PFSK-1 (cell line): ENCODE data around the gene VAPB.

Experiments used
- FOXP2 ChIP-seq: optimal IDR thresholded peaks from 2 replicates; pipeline ENCODE3; 2011; ENCODE audit warnings: borderline replicate concordance, control low read depth, inconsistent platforms; ENCODE audit not compliant: insufficient read depth; ENCODE audit errors: extremely low read length, extremely low read depth
- POLR2AphosphoS5 ChIP-seq: IDR thresholded peaks from 2 replicates; pipeline ENCODE4 v1.6.1; 2012; ENCODE audit warnings: low read depth, mild to moderate bottlenecking, control low read depth, low read length, moderate library complexity
- SIN3A ChIP-seq: IDR thresholded peaks from 2 replicates; pipeline ENCODE4 v1.6.1; 2012; ENCODE audit warnings: mild to moderate bottlenecking, low read length, moderate library complexity, borderline replicate concordance; ENCODE audit not compliant: insufficient read depth
- TAF1 ChIP-seq: IDR thresholded peaks from 2 replicates; pipeline ENCODE4 v1.6.1; 2012; ENCODE audit warnings: low read length, control low read depth, borderline replicate concordance; ENCODE audit not compliant: insufficient read depth
- TF ChIP-seq, protein P1 (sequence below), 2 experiments: IDR thresholded peaks; 2 replicates each; pipeline versions ENCODE4 v1.6.1 to v1.8.0; 2011 to 2012; ENCODE audit warnings: low read depth in 2 of 2, low read length in 2 of 2, control low read depth in 1 of 2, inconsistent platforms in 1 of 2, mild to moderate bottlenecking in 1 of 2, moderate library complexity in 1 of 2; ENCODE audit not compliant: insufficient read depth in 1 of 2

The VAPB gene

DNA sequence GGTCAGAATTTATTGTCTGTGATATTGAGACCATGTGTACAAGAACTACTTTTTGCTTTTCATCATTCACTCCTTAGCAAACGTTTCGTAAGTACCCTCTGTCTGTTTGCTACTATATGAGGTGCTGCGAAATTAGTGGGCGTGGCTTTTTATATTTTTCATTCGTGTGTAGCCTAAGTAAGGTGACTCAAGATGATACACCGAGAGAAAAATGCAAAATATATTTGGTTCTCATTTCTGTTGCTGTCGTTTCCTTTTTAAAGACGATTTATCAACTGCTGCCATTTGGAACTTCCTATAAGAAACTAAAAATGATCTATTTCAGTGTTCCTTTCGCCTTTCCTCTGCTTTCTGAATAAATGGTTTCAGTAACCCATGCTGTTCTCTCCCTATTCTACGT, 61.2 kb downstream of the VAPB start:
- no peak for TF ChIP-seq SIN3A
- no peak for TF ChIP-seq TAF1
- TF ChIP-seq FOXP2 = no peak
- TF ChIP-seq, protein P1, sequence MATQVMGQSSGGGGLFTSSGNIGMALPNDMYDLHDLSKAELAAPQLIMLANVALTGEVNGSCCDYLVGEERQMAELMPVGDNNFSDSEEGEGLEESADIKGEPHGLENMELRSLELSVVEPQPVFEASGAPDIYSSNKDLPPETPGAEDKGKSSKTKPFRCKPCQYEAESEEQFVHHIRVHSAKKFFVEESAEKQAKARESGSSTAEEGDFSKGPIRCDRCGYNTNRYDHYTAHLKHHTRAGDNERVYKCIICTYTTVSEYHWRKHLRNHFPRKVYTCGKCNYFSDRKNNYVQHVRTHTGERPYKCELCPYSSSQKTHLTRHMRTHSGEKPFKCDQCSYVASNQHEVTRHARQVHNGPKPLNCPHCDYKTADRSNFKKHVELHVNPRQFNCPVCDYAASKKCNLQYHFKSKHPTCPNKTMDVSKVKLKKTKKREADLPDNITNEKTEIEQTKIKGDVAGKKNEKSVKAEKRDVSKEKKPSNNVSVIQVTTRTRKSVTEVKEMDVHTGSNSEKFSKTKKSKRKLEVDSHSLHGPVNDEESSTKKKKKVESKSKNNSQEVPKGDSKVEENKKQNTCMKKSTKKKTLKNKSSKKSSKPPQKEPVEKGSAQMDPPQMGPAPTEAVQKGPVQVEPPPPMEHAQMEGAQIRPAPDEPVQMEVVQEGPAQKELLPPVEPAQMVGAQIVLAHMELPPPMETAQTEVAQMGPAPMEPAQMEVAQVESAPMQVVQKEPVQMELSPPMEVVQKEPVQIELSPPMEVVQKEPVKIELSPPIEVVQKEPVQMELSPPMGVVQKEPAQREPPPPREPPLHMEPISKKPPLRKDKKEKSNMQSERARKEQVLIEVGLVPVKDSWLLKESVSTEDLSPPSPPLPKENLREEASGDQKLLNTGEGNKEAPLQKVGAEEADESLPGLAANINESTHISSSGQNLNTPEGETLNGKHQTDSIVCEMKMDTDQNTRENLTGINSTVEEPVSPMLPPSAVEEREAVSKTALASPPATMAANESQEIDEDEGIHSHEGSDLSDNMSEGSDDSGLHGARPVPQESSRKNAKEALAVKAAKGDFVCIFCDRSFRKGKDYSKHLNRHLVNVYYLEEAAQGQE (IDR thresholded peaks at IDR 0.05; ENCODE audit: insufficient read depth in 1 of 2, low read depth in 2 of 2, low read length in 2 of 2) = no peak
- no peak for TF ChIP-seq POLR2AphosphoS5

DNA sequence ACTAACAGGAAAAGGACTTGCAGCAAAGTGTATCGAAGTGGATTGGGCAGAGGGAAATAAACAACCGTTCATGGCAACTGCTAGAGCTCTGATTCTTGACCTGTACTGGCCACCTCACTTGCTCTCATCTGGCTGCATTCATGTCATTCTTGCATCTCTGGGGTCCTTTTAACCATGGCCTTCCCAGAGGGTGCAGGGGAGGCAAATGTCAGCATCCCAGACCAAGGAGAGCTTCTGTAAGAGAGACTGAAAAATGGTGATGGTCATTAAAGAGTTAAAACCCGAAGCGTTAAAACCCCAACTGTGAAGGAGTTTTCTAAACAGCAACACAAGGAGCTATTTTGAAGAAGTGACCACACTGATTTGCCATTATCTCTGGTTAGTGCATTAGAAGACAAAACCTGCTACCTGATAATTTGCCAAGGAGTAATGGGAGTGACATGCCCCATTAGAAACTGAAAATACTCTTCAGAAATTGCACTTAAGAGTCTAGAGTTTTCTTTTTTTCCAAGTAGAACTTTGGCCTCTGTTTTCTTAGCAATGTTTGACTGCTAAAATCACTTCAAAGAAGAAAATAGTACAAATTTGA, 63.7 kb downstream of the VAPB start:
- no peak for TF ChIP-seq FOXP2

DNA sequence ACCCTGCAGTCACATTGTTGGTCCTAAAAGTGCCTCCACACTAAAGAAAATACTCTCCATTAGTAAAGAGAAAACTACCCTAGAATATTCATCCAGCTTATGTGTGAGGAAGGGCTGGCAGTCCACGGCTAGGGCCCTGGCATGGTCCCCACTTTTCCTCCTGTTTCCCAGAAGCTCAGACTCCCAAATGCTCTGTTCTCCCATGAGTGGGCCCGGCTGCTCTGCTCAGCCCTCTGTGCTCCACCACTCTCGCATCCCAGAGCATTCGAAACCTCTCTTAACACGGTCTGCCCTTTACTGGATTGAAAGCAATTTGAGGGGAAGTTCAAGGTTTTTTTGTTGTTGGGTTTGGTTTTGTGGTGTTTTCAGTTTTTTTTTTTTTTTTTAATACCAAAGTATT, 64.4 kb downstream of the VAPB start:
- TF ChIP-seq TAF1 = no peak

DNA sequence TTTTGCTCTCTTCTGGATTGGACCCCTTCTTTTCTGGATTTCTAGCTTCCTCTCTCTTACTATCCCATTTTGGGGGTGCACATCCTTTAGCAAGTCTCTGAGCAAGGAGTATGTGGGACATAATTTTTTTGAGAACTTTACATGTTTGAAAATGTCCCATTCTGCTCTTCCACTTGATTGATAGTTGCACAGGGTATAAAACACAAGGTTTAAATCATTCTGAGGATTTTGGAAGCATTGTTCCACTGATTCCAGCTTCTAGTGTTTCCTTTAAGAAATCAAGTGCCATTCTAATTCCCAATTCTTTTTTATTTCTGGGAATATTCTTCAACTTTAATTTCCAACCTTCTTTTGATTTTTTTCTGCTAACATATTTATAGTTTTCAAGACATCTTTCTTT, 65.4 kb downstream of the VAPB start:
- TF ChIP-seq, protein P1 (IDR thresholded peaks at IDR 0.05; ENCODE audit: insufficient read depth in 1 of 2, low read depth in 2 of 2, low read length in 2 of 2) = no peak
- TF ChIP-seq SIN3A (no peak), POLR2AphosphoS5 (no peak), FOXP2 (no peak), TAF1 (no peak)

DNA sequence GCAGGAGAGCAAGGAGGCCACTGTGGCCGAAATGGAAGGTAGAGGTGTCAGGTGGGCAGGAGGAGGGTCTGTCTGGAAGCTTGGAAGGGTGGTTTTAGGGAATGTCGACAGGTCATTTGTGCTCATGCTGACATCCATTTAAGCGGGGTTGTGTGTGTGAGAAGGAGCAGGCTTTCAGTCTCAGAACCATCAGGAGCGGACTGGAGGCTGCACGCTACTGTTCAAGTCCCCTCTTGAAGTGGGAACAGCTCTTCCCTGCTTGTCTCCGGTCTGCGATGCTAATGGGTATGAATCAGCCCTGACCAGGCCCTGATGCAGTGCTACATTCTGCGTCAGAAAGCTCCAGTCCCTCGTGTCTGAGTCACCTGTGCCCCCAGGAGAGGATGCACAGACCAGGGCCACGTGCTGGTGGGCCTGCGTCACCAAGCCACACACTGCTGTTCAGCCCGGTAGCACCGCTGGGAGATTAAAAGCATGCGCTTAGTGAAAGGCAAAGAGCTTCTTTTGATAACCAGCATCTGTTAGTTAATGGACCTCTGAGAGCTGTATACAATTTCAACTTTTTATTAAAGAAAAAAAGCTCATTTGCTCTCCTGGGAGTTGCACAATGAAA, 68.2 kb downstream of the VAPB start:
- TF ChIP-seq, protein P1 (IDR thresholded peaks at IDR 0.05; ENCODE audit: insufficient read depth in 1 of 2, low read depth in 2 of 2, low read length in 2 of 2) = no peak
- no peak for TF ChIP-seq TAF1
- TF ChIP-seq FOXP2 = no peak
- TF ChIP-seq SIN3A = no peak
- TF ChIP-seq POLR2AphosphoS5 = no peak

DNA sequence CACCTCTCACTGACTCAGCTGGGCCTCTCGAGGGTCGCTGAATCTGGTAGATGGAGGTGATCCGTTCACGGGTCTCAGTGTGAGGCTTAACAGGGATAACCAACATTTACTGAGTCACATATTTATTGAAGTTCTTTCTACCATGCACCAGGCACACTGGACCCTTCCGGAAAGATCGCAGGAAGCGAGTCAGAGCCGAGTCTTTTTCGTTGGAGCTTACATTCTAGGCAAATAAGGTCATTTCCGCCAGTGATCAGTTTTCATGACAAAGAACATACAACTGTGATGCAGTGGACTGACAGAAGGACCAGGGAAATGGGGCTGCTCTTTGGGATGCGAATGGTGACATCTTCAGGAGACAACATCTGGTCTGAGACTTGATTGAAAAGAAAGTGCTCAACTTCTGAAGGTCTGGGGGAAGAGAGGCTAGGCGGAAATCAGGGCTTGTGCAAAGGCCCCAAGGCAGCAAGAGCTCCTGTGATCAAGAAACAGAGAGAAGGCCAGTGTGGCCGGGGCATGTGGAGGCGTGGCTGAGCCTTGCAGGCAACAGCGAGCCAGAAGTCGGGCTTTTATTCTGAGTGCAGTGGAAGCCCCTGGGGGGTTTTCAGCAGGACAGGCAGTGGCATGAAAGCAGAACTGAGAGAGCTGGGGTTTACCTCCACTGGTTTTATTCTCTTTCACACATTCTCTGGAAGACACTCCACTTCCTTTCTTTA, 69.5 kb downstream of the VAPB start:
- TF ChIP-seq, protein P1 (IDR thresholded peaks at IDR 0.05; ENCODE audit: insufficient read depth in 1 of 2, low read depth in 2 of 2, low read length in 2 of 2) = no peak
- TF ChIP-seq FOXP2 (no peak), POLR2AphosphoS5 (no peak), SIN3A (no peak), TAF1 (no peak)
